GM19452 (cell line): ENCODE results near the gene HAO2.

Source experiments
- ATAC-seq: cut with Tn5 transposase; IDR thresholded peaks from one replicate; pipeline ENCODE4 v1.9.1; 2021; ENCODE audit not compliant: unreplicated experiment

HAO2 gene

DNA sequence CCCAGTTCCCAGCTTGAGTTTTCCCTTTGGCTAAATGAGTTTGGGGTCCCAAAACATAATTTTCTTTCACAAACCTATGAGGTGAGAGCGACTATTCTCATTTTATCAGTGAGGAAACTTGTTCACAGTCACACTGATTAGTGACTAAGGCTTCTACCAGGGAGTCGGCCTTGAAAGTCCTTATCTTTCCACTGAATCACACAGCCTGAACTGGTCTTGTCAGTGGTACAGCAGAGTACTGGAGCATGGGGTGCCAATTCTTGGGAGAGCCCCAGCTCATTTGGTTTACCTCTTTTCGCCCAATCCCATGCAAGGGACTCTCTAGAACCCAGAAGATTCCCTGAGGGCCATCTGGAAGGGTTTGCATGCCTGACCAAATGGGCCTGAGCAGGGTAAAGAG, 63.3 kb downstream of the HAO2 start:
- no peak for ATAC-seq

GRCh38 chr1:119435052-119435451, 66.5 kb downstream of the HAO2 start:
- no peak for ATAC-seq

DNA sequence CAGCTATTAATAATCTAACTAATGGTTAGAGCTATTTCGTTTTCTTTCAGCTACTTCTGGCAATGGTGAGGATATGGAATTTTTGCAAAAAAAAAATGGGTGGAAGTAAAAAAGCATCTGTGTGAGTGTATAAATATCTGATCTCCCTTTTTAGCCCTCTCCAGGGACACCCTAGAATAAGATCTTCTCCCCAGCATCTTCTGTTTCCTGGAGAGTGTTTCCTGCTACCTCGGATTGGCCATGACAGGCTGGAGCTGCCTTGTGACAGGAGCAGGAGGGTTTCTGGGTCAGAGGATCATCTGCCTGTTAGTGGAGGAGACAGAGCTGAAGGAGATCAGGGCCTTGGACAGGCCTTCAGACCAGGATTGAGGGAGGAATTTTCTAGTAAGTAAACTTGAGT, 70.2 kb downstream of the HAO2 start:
- ATAC-seq, result no peak

DNA sequence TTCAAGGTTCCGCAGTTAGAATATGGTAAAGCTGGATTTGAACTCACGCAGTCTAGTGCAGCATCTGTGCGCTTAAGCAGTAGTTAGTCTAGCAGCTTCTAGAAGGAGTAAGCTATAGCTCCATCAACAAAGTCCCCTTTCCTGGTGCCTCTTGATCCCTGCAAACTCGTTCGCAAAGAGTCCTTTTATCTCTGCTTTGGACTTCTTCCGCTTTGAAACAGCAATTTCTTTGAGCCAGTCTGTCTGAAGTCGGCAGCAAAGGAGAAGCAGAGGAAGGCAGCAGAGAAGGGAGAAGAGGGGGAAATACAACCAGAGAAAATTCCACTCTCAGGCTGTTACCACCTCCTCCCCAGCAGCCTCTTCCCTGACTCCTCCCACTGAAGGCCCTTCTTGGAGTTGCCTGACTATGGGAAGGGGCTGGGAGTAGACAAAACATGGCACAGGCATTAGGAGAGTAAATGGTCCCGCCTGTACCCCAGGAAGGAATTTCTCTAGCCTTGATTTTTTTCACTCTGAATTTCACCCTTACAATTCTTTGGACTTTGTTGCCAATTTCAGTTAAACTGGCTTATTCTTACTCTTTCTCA, 72.2 kb downstream of the HAO2 start:
- ATAC-seq, result no peak

DNA sequence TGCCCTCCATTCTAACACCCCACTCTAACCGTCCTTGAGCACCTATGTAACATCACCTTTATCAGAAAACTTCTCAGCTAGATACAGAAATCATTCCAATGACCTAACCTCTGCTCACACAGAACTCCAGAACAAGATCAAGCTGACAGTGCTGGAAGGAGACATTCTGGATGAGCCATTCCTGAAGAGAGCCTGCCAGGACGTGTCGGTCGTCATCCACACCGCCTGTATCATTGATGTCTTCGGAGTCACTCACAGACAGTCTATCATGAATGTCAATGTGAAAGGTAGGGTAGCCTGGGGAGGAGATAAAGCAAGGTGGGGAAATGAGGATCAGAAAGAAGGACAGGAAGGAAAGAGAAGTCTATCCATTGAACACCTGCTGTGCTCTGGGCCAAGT, 74.2 kb downstream of the HAO2 start:
- ATAC-seq, result no peak
